ENCODE results near the gene NPAS1.
"Not testable (repeated sequence)": the region's sequence is repeated elsewhere in the genome, so short reads cannot be mapped to it uniquely, and the experiment has no call there.

Gene NPAS1

DNA sequence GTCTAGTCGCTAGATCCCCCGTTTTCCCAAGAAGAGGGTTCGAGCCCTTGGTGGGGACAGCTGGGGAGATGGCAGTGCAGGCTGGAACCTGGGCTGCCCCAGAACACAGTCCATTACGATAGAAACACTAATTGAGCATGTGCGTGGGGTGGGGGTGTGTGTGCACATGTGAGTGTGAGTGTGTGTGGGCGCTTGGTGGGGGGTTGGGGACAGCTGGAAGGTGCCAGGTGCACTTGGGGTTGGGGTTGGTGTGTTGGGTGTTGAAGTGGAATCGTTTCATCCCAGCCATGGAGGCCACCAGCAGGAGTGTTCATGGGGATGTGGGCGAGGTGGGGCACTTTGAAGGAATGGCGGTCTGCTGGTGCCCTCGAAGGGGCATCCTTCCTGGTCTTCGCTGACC, 18.1 kb upstream of the NPAS1 start:
- H3K27me3 Mint-ChIP-seq = no peaks in the 10 kb centered on the region
- H3K27ac Mint-ChIP-seq = no peak overlapping the region
- peaks cover 4% of the 10 kb centered on the region for H3K9me3 Mint-ChIP-seq
- no peak overlapping the region for H3K4me3 Mint-ChIP-seq
- no peak for ATAC-seq
- H3K36me3 Mint-ChIP-seq = peaks cover 43% of the 10 kb centered on the region
- peaks cover 12% of the 10 kb centered on the region for H3K4me1 Mint-ChIP-seq

DNA sequence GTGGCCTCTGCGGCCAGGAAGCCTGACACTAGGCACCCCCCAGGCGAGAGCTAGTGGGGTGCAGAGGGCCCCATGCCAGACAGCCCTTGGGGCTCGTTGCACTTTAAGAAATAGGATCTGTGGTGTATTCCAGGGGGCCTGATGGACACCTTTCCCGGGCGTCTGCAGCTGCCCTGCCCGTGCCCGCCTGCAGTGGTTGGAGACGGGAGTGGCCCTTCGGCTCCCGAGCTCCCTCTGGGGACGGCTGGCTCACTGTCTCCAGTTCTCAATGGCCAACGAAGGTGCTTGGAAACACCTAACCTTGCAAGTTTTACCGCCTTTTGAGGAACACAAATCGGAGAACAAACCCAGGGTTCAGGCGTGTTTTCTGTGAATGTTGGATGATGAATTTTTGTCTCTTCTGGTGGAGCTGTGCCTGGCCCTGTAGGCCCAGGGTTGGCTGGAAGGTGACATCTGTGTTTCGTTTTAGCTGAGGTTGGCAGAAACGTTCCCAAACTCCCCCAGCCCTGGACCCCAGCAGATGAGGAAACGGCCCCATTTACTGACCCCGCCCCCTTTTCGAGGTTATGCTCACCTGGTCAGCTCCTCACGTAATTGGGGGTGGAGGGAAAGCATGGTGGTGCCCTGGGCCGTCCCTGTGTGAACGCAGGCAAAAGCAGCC, 17.4 kb upstream of the NPAS1 start:
- ATAC-seq = no peak
- no peaks in the 10 kb centered on the region for H3K27me3 Mint-ChIP-seq
- peaks cover 40% of the 10 kb centered on the region for H3K36me3 Mint-ChIP-seq
- peaks cover 12% of the 10 kb centered on the region for H3K4me1 Mint-ChIP-seq
- H3K4me3 Mint-ChIP-seq = no peak overlapping the region
- H3K9me3 Mint-ChIP-seq = peaks cover 4% of the 10 kb centered on the region
- no peak overlapping the region for H3K27ac Mint-ChIP-seq

DNA sequence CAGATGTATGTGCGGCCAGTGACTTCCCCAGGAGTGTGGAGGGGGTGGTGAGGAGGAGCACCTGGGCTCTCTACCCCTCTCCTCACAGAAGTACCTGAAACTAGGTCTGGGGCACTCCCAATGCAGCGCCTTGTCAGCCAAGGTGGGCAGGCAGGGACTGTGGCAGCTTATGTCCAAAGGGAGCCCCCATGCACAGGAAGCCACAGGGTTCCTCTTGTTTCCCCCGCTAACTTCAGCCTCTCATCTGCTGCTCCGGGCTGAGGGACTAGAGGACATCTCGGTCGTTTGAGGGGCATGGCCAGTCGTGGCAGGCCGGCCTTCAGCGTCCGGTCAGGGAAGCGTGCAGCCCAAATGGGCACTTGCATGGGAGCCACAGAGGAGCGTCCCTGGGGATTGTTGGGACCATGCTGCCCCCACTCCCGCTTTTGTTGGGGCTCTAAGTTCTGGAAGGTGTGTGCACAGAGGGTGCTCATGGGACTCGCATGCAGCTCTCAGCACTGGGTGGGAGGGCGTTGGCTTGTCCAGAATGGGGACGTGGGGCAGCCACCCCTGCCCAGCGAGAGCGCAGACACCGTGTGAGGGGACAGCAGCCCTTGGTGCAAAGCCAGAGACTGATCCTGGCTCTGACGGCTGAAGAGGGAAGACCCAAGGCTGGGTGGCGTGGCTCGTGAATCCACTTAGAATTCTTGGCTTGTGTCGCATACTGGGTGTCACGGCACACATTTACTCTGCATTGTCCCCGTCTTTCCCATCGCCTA, 16.6 kb upstream of the NPAS1 start:
- Mint-ChIP-seq H3K4me3 (no peak overlapping the region), H3K27ac (no peak overlapping the region), H3K4me1 (peaks cover 12% of the 10 kb centered on the region), H3K36me3 (peaks cover 33% of the 10 kb centered on the region), H3K27me3 (no peaks in the 10 kb centered on the region), H3K9me3 (peaks cover 4% of the 10 kb centered on the region)
- no peak for ATAC-seq

DNA sequence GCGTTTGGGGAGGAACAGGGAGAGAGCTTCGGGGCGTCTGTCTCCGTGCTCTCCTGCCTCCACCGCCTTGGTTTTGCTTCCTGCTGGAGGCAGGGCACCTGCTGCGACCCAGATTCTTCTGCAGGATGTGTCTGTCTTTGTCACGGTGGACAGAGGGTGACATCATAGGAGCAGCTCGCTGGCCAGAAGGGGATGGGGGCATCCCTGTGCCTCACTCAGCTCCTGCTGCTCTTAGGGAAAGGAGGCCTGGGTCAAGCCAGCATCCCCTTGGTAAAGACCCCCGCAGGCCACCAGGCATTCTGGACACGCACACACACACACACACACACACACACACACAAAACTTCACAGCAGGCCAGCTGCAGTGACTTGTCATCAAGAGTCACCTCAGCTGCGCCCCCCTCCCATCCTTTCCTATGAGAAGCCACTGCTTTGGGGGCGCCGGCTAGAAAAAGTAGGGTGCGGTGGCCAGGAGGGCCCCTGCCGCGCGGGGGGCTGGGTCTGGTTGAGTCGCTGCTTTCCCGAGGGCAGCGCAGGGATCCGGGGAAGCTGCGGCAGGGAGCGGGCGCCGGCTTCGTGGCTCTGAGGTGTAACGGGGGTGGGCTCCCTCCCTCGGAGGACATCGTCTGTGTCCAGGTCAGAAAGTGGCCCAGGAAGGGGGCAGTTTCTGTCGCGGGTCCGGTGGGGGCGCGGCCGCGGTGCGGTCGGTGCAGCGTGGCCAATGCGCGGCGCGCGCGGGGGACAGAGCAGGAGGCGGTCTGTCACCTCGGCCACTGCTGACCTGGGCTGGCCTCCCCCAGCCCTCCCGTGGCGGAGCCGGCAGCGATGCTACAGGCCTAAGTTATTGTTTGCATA, 15.8 kb upstream of the NPAS1 start:
- peaks cover 25% of the 10 kb centered on the region for H3K36me3 Mint-ChIP-seq
- no peaks in the 10 kb centered on the region for H3K27me3 Mint-ChIP-seq

DNA sequence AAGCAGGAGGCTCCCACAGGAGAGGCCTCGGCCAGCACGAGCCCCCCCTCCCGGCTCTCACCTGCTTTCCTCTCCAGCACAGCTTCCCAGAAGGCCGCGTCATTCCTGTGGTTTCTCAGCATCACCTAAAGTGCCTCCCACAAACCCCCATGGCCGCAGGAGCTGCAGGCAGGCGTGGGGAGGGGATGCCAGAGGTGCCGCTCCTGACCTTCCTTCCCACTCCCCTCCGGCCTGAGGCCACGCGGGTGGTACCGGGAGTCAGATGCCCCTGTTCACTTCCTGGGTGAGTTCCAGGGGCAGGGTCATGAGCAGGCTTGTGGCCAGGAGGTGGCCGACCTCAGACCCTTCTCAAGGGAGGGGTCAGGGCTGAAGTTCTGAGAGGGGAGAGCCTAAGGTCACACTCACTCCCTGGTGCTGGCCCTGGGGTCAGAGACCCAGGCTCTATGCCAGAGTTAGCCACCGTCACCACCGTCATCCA, 14.4 kb upstream of the NPAS1 start:
- peaks cover 13% of the 10 kb centered on the region for H3K36me3 Mint-ChIP-seq
- H3K27me3 Mint-ChIP-seq = no peaks in the 10 kb centered on the region
- ATAC-seq = no peak
- H3K9me3 Mint-ChIP-seq = peaks cover 4% of the 10 kb centered on the region
- no peak overlapping the region for H3K4me3 Mint-ChIP-seq
- H3K27ac Mint-ChIP-seq = no peak overlapping the region
- peaks cover 12% of the 10 kb centered on the region for H3K4me1 Mint-ChIP-seq

More for the DNA sequence above, 15.8 kb upstream of the NPAS1 start:
- ATAC-seq = no peak
- H3K27ac Mint-ChIP-seq = no peak overlapping the region
- no peak overlapping the region for H3K4me3 Mint-ChIP-seq
- peaks cover 4% of the 10 kb centered on the region for H3K9me3 Mint-ChIP-seq
- peaks cover 12% of the 10 kb centered on the region for H3K4me1 Mint-ChIP-seq

DNA sequence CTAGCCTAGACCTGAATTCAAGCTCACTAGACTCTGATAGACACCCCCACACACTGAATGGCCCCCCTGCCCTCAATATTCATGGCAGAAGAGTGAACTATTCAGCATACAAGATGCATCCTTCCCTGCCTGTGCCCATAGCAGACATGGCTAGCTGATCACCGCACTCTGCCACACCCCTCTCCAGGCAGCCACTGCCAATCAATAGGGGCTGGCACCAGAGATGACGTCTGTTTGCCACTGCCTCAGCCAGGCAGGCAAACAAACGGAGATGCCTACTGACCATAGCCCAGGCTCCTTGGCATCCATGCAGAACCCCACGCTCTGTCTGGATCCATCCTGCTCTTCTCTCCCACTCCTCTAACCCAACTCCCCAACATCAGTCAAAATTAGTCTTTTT, 13.8 kb upstream of the NPAS1 start:
- no peak overlapping the region for H3K4me3 Mint-ChIP-seq
- no peak overlapping the region for H3K27ac Mint-ChIP-seq
- no peak for ATAC-seq
- peaks cover 7% of the 10 kb centered on the region for H3K36me3 Mint-ChIP-seq
- H3K4me1 Mint-ChIP-seq = peaks cover 12% of the 10 kb centered on the region
- peaks cover 4% of the 10 kb centered on the region for H3K9me3 Mint-ChIP-seq
- no peaks in the 10 kb centered on the region for H3K27me3 Mint-ChIP-seq

DNA sequence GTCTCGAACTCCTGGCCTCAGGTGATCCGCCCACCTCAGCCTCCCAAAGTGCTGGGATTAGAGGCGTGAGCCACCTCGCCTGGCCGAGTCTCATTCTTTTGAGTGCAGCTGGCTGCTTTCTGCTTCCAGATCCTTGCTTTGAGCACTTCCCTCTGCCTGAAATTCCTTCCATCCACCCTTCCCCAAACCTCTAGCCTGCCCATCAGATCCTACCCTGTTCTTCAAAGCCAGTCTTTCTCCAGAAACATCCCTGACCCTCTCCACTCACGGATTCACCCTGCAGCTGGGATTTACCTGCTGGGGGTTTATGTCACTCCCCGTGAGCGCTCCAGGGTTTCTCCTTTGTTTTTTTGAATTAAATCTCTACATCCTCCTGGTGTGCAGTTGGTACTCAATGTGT, 13.1 kb upstream of the NPAS1 start:
- Mint-ChIP-seq H3K27ac (no peak overlapping the region), H3K9me3 (peaks cover 4% of the 10 kb centered on the region)
- ATAC-seq = no peak

DNA sequence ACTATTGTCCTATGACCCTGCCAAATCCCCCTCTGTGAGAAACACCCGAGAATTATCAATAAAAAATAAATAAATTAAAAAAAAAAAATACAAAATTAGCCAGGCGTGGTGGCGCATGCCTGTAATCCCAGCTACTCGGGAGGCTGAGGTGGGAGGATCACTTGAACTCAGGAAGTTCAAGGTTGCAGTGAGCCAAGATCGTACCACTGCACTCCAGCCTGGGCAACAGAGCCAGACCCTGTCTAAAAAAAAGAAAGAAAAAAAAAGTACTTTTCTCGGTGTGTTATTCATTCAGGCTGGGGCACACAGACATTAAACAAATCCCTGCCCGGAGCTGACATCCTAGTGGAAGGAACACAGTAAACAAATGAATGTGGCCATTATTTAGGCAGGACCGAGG, 9.1 kb upstream of the NPAS1 start:
- not testable (repeated sequence) for H3K9me3 Mint-ChIP-seq, H3K4me3 Mint-ChIP-seq, ATAC-seq, H3K27ac Mint-ChIP-seq, H3K36me3 Mint-ChIP-seq
- H3K27me3 Mint-ChIP-seq = peaks cover 19% of the 10 kb centered on the region
- peaks cover 11% of the 10 kb centered on the region for H3K4me1 Mint-ChIP-seq

More for the DNA sequence above, 13.1 kb upstream of the NPAS1 start:
- H3K4me3 Mint-ChIP-seq = no peak overlapping the region
- peaks cover under 1% of the 10 kb centered on the region for H3K36me3 Mint-ChIP-seq
- H3K27me3 Mint-ChIP-seq = no peaks in the 10 kb centered on the region
- H3K4me1 Mint-ChIP-seq = peaks cover 12% of the 10 kb centered on the region

DNA sequence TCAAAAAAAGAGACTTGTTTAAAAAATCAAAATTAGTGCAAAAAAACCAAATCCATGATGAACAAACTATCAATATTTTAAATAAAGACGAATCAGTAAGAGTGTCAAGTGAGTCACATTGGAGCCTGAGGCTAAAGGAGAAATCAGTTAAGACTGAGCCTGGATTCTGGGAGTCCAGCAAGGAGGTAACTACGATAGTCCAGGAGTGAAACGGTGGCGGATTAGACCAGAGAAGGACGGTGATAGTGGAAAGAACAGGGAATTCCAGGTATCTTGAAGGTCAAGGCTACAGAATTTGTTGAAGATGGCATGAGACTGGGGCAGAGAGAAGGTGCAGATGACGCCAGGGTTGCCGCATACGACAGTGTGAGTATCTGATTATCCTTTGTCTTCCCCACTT, 7.0 kb upstream of the NPAS1 start:
- no peaks in the 10 kb centered on the region for H3K36me3 Mint-ChIP-seq
- H3K27me3 Mint-ChIP-seq = peaks cover 19% of the 10 kb centered on the region
- no peak overlapping the region for H3K4me3 Mint-ChIP-seq
- no peaks in the 10 kb centered on the region for H3K9me3 Mint-ChIP-seq
- peaks cover 11% of the 10 kb centered on the region for H3K4me1 Mint-ChIP-seq
- no peak overlapping the region for H3K27ac Mint-ChIP-seq
- ATAC-seq = no peak

DNA sequence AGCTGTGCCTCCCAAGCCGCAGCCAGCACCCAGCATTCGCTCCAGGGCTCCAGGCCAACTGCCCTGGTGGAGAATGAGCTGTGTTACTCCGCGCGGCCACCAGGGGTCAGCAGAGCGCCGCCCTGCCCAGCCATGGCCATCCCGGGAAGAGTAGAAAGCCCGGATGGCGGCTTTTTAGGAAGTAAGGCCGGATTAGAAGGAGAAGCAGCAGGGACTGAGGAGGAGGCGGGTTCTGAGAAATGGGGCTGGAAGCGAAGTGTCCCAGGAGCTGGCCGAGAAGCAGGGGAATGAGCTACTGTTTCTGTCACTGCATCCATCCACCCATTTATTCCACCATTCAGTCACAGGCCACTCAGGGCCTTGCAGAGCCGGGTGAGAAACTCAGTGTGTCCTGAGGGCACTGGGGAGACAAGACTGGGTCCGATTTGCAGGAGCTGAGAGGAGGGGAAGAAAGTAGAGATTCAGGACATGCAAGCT, 6.6 kb upstream of the NPAS1 start:
- Mint-ChIP-seq H3K9me3 (no peaks in the 10 kb centered on the region), H3K4me3 (no peak overlapping the region), H3K27me3 (peaks cover 19% of the 10 kb centered on the region), H3K27ac (no peak overlapping the region), H3K4me1 (peaks cover 11% of the 10 kb centered on the region), H3K36me3 (no peaks in the 10 kb centered on the region)
- ATAC-seq = peak; percentile 68

DNA sequence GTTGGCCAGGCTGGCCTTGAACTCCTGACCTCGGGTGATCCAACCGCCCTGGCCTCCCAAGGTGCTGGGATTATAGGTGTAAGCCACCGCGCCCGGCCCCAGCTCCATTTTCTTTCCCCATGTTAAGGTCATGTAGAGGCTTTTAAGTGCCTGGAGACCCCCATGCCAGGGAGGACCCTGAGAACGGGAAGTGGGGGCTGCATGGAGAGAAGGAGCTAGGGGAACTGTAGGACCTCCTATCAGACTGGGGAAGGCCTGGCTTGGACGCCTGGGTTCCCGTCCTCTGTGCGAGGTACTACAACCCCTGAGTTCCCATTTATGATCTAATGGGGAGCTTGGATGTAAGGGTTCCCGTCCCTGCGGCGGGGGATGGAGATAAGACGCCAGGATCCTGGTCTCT, 714 bp upstream of the NPAS1 start:
- no peaks in the 10 kb centered on the region for H3K9me3 Mint-ChIP-seq
- no peaks in the 10 kb centered on the region for H3K36me3 Mint-ChIP-seq
- H3K27ac Mint-ChIP-seq = peak overlapping the region; percentile 35
- H3K27me3 Mint-ChIP-seq = peaks cover 51% of the 10 kb centered on the region
- H3K4me1 Mint-ChIP-seq = peaks cover 21% of the 10 kb centered on the region
- H3K4me3 Mint-ChIP-seq = peak overlapping the region; percentile 28
- ATAC-seq = no peak

DNA sequence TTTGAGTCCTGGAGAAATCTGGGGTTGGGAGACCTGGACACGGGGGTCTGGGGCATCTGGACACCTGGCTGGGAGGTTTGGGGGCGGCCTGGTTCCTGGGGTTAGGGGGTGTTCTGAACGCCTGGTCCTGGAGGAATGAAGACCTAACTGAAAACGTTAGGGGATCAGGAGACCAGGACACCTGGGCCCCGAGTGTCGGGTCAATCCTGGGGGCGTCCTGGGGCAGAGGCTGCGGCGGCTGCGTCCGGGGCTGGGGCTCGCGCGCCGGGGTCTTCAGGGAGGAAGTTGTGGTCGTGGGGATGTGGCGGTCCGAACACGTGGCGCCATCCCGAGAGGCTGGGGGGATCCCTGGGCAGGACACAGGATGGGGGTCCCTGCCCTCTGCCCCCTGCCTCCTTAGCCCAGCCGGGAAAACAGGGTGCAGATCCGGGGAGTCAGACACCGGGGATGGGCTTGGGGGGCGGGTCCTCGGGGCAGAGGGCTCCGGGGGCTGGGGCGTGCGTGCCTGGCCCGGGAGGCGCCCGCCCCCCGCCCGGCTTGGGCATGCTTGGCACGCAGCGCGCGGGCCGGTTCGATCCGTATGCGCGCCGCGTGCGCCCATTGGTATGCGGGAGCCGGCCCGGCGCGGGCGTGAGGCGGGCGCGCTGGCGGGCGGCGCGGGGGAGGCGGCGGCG, 632 bp downstream of the NPAS1 start:
- Mint-ChIP-seq H3K27me3 (peaks cover 59% of the 10 kb centered on the region), H3K36me3 (no peaks in the 10 kb centered on the region), H3K4me1 (peaks cover 21% of the 10 kb centered on the region), H3K27ac (peak overlapping the region; percentile 42), H3K9me3 (no peaks in the 10 kb centered on the region), H3K4me3 (peak overlapping the region; percentile 55)
- ATAC-seq = no peak

DNA sequence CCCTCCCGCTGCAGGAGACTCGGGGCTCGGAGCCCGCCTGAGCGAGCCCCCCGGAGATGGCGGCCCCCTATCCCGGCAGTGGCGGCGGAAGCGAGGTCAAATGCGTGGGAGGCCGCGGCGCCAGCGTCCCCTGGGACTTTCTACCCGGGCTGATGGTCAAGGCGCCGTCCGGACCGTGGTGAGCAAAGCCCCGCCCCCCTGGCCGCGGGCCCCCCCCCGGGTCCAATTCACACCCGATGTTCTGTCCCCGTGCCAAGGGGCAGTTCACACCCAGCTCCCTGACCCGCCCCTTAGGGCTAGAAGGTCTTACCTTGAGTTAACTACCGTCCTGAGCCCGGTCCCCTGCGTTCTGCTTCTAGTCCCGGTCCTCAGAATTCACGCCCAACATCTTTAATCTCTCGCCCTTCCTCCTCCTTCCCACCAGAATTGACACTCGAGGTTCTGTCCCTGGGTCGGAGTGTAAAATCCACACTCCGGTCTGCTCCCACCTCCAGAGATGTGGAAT, 1.4 kb downstream of the NPAS1 start:
- Mint-ChIP-seq H3K27me3 (peaks cover 63% of the 10 kb centered on the region), H3K4me3 (peak overlapping the region; percentile 56), H3K9me3 (no peaks in the 10 kb centered on the region), H3K27ac (no peak overlapping the region), H3K4me1 (peaks cover 21% of the 10 kb centered on the region), H3K36me3 (no peaks in the 10 kb centered on the region)
- ATAC-seq = no peak

DNA sequence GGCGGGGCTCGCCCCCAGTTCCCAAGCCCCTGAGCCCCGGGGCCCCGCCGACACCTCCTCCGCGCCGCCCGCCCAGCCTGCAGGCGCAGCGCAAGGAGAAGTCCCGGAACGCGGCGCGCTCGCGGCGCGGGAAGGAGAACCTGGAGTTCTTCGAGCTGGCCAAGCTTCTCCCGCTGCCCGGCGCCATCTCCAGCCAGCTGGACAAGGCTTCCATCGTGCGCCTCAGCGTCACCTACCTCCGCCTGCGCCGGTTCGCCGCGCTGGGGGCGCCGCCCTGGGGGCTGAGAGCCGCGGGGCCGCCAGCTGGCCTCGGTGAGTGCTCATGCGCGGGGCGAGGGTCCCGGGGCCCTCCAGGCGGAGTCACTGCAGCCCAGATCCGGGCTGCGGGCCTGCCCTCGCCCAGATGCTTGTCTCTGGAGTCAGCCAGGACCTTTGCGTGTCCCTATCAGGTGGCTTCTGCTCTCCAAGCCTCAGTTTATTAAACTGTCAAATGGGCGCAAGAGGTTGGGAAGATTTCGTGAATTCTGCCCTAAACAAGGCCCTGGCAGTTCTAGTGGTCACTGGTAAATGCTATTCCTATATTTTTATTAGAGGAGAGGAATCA, 2.0 kb downstream of the NPAS1 start:
- Mint-ChIP-seq H3K9me3 (no peaks in the 10 kb centered on the region), H3K27me3 (peaks cover 69% of the 10 kb centered on the region), H3K36me3 (no peaks in the 10 kb centered on the region), H3K4me1 (peaks cover 21% of the 10 kb centered on the region), H3K27ac (no peak overlapping the region), H3K4me3 (peak overlapping the region; percentile 56)
- ATAC-seq = no peak

Data from stimulated activated memory B cell treated with anti-CD40 and anti-IgM and Interleukin-4, amounts not matched to agents 10 μg/mL and 1 μg/mL and 100 μg/mL, for 72 hours (primary cell).